Lung microvascular endothelial cell (primary cell): Measurements from ENCODE around the gene ZNF319. TPM values are rescaled to one million over a fixed set of nuclear protein-coding genes. Genes with fewer than 3 reads are reported as not detected.
A peak's percentile ranks its signal among the peaks of the same experiment; 100 is the strongest.

Experiments used
- DNase-seq, 2 donors: peaks; one replicate each; pipeline versions ENCODE4 v3.0.0 to v3.0.0-alpha.2; 2010; ENCODE audit warnings: low read depth in 2 of 2
- total RNA-seq: library from RNA; depleted of rRNA; stranded (reverse); fragments of >200 nt; gene quantifications from 2 replicates; pipeline ENCODE4 v1.2.1, GENCODE V29; 2014

Gene ZNF319
- total RNA-seq: 1.7 and 2.4 TPM in 2 replicates

GRCh38 chr16:57999971-58000705 lies at the start of gene ZNF319:
TSS of gene ZNF319 (minus strand) at chr16:58000672. CDS start at chr16:57998265, 2,407 bp downstream.
- DNase-seq: no peak

DNA sequence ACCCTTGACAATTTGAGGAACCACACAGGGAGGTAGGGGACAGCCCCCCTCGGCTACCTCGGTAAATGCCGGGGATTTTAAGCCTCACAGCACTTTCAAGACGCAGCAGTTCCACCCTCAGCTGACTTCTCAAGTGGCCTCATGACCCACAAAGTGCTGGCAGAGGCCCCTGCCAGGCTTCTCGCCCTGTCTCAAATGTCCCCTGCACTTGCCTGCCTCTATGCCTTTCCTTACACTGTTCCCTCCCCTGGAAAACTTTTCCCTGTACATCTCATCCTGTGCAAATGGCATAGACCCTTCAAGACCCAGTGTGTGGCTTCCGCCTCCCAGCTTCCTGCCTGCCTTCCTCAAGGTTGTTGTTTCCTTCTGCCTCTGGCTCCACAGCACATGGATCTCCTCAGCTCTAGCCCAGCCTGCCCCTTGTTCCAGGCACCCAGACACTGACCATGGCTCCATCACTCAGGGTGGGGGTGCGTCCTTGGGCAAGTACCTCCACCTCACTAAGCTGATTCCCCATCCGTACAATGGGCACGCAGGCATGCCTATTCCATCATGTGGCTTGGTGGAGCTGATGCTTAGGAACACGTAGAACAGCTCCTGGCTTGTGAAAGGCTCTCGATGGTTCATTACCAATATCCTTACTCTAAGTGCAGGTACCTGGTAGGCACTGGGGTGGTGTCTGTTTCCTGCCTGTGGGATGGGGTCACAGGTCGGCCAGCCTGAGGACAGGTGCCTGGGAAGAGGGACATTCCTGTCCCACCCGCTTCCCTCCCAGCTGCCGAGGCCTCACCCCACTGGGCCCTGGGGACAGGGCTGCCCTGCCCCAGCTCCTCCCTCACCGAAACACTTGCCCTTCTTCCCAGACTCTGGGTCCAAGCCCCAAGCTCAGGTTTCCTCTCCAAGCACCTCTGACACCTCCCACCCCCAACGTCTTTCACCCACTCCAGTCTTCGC lies 49.0 kb upstream of the ZNF319 start:
- DNase-seq: no peak

GRCh38 chr16:58048494-58049231 lies 48.2 kb upstream of the ZNF319 start:
- DNase-seq: no peak

GRCh38 chr16:58047557-58048348 lies 47.3 kb upstream of the ZNF319 start:
- DNase-seq: peak in 1 of 2 donors; percentile 14

DNA sequence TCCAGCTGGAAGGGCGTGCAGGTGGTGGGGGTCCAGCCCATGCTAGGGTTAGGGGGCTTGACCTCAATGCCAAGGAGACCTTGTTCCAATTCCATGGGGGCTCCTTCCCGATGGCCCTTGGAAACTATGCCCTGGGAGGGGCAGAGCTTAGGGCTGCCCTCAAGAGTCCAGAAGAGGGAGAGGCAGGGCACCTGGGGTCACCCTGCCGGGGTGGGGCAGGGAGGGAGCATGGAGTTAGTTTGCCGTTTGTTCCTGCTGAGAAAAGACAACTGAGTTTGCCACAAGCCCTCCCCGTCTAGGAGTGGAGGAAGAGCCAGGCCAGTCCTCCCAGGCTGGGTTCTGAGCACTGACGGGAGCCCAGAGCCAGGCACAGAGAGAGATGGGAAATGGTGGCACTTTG lies 46.5 kb upstream of the ZNF319 start:
- DNase-seq: no peak

GRCh38 chr16:58046054-58046881 lies 45.8 kb upstream of the ZNF319 start:
- no peak for DNase-seq

GRCh38 chr16:58045096-58045495 lies 44.6 kb upstream of the ZNF319 start:
- no peak for DNase-seq

- no peak for DNase-seq
These were observed 44.0 kb upstream of the ZNF319 start for GRCh38 chr16:58044266-58045019.

GRCh38 chr16:58043571-58044155 lies 43.2 kb upstream of the ZNF319 start:
- no peak for DNase-seq

- DNase-seq: no peak
These were observed 42.5 kb upstream of the ZNF319 start for GRCh38 chr16:58042886-58043515.

- no peak for DNase-seq
These were observed 41.8 kb upstream of the ZNF319 start for GRCh38 chr16:58042001-58042885.

DNA sequence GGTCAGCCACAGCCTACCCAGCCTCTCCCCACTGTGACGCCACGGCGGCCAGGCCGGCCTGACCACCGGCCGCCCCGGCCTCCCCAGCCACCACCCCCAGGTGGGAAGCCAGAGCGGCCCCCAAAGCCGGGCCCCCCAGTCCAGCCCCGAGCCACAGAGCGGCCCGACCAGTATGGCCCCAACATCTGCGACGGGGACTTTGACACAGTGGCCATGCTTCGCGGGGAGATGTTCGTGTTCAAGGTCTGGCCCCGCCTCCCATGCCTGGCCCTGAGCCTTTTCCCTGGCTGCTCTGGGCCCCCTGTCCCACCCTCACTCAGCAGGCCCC lies 41.1 kb upstream of the ZNF319 start:
- no peak for DNase-seq

- no peak for DNase-seq
These were observed 40.6 kb upstream of the ZNF319 start for GRCh38 chr16:58040945-58041627.

DNA sequence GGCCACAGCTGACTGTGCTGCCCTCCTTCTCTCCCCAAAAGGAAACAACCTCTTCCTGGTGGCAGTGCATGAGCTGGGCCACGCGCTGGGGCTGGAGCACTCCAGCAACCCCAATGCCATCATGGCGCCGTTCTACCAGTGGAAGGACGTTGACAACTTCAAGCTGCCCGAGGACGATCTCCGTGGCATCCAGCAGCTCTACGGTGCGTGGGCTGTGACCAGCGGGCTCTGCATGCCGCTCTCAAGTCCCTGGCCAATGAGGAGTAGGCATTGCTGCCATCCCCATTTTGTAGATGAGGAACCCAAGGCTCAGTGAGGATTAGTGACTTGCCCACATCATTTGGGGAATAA lies 40.0 kb upstream of the ZNF319 start:
- DNase-seq: no peak

DNA sequence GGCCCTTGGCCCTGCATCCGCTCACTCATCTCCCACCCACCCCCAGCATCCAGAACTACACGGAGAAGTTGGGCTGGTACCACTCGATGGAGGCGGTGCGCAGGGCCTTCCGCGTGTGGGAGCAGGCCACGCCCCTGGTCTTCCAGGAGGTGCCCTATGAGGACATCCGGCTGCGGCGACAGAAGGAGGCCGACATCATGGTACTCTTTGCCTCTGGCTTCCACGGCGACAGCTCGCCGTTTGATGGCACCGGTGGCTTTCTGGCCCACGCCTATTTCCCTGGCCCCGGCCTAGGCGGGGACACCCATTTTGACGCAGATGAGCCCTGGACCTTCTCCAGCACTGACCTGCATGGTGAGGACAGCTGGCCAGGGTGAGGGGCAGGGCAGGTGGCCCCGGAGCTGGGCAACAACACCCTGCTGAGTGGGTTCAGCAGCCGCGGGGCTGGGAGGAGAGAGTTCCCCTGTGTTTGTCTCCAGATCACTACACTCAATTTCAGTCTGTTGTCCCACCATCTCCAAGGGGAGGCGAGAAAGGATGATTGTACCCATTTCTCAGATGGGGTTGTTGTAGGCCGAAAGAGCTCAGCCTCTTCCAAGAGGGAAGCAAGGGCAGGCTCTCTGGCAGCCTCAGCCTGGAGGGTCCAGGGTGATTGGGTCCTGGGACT lies 39.5 kb upstream of the ZNF319 start:
- DNase-seq: no peak

- DNase-seq: no peak
These were observed 37.8 kb upstream of the ZNF319 start for GRCh38 chr16:58038219-58038641.
